H1 (cell line): ENCODE results near the gene CADM2. TPM values are rescaled to one million over a fixed set of nuclear protein-coding genes. Genes with fewer than 3 reads are reported as not detected.

ENCODE experiments used
- CTCF ChIA-PET: fragments of 300-600 bp; sonication (Branson Sonifier 250); formaldehyde crosslinking; loops from one replicate; lab custom pipeline; 2021; ENCODE audit not compliant: partially characterized antibody; lab: Charles Lee
- POLR2A ChIA-PET: fragments of 300-600 bp; sonication (Branson Sonifier 250); formaldehyde crosslinking; loops from one replicate; lab custom pipeline; 2021; ENCODE audit warnings: inconsistent platforms; ENCODE audit not compliant: partially characterized antibody; lab: Charles Lee
- DNase-seq, 2 experiments: peaks; one replicate each; pipeline versions ENCODE4 v3.0.0 to v3.0.0-alpha.2; 2010 to 2022; ENCODE audit warnings: low spot score in 2 of 2, low read depth in 1 of 2, mixed read lengths in 1 of 2
- FAIRE-seq: peaks from 2 replicates; lab custom pipeline; 2011; peaks lifted over from hg19 to GRCh38; lab: Jason Lieb, UNC
- H2AFZ ChIP-seq: 2 replicates; pipeline ENCODE4 v1.8.1; 2012; ENCODE audit warnings: low read length, inconsistent platforms
- H2AK5ac ChIP-seq: 2 replicates; pipeline ENCODE4 v1.6.1; 2013; ENCODE audit warnings: low read depth, low read length
- H2BK120ac ChIP-seq: replicated peaks from 2 replicates; pipeline ENCODE3; 2013; ENCODE audit warnings: low read depth, low read length, inconsistent platforms
- H2BK12ac ChIP-seq: 2 replicates; pipeline ENCODE4 v1.6.1; 2013; ENCODE audit warnings: low read depth, low read length
- H2BK15ac ChIP-seq: 2 replicates; pipeline ENCODE4 v1.6.1; 2013; ENCODE audit warnings: low read length
- H2BK20ac ChIP-seq: 2 replicates; pipeline ENCODE4 v1.6.1; 2013; ENCODE audit warnings: low read length
- H2BK5ac ChIP-seq: 2 replicates; pipeline ENCODE4 v1.6.1; 2013; ENCODE audit warnings: low read depth, low read length
- H3K14ac ChIP-seq: 2 replicates; pipeline ENCODE4 v1.6.1; 2013; ENCODE audit warnings: inconsistent platforms; ENCODE audit not compliant: insufficient read length
- H3K18ac ChIP-seq: 2 replicates; pipeline ENCODE4 v1.6.1; 2013; ENCODE audit warnings: low read length; ENCODE audit errors: extremely low read depth
- H3K23ac ChIP-seq: 2 replicates; pipeline ENCODE4 v1.6.1; 2013; ENCODE audit warnings: inconsistent platforms; ENCODE audit not compliant: insufficient read length
- H3K23me2 ChIP-seq: 2 replicates; pipeline ENCODE4 v1.6.1; 2013; ENCODE audit warnings: low read depth, low read length
- H3K27ac ChIP-seq: 2 replicates; pipeline ENCODE4 v1.6.1; 2011; ENCODE audit warnings: low read depth, low read length, inconsistent platforms
- H3K27me3 ChIP-seq, 4 experiments: replicated peaks in 1 of 4; 1 replicate in 1 of 4; 2 replicates in 3 of 4; pipeline versions ENCODE4 v1.6.1 to v1.8.1; 2011 to 2013; ENCODE audit warnings: low read length in 3 of 4, mild to moderate bottlenecking in 3 of 4, inconsistent platforms in 2 of 4, mixed read lengths in 2 of 4, moderate library complexity in 1 of 4; ENCODE audit not compliant: control insufficient read depth in 3 of 4, insufficient read depth in 3 of 4; ENCODE audit errors: extremely low read depth in 1 of 4
- H3K36me3 ChIP-seq, 4 experiments: 2 replicates each; pipeline versions ENCODE4 v1.6.1 to v1.8.1; 2011 to 2013; ENCODE audit warnings: mild to moderate bottlenecking in 4 of 4, low read length in 3 of 4, moderate library complexity in 2 of 4, control low read depth in 1 of 4, inconsistent platforms in 1 of 4; ENCODE audit not compliant: insufficient read depth in 4 of 4, control insufficient read depth in 2 of 4
- H3K4ac ChIP-seq: replicated peaks from 2 replicates; pipeline ENCODE3; 2013; ENCODE audit warnings: low read length, low read depth, mixed read lengths, inconsistent platforms; ENCODE audit not compliant: insufficient read length
- H3K4me1 ChIP-seq, 4 experiments: replicated peaks in 1 of 4; 1 replicate in 1 of 4; 2 replicates in 3 of 4; pipeline versions ENCODE4 v1.6.1 to v1.8.1; 2011 to 2013; ENCODE audit warnings: low read length in 3 of 4, inconsistent platforms in 2 of 4, mixed read lengths in 1 of 4; ENCODE audit not compliant: insufficient read depth in 4 of 4, control insufficient read depth in 3 of 4
- H3K4me2 ChIP-seq, 2 experiments: 2 replicates each; pipeline versions ENCODE4 v1.6.1 to v1.8.1; 2011 to 2013; ENCODE audit warnings: low read depth in 2 of 2, low read length in 2 of 2, control low read depth in 1 of 2, inconsistent platforms in 1 of 2, mild to moderate bottlenecking in 1 of 2; ENCODE audit not compliant: insufficient read depth in 1 of 2
- H3K4me3 ChIP-seq, 4 experiments: fragments of 200-600, 300-600 bp in 1 of 4; sonication (generic), shearing (Covaris generic), sonication (Bioruptor Twin) in 1 of 4; 2 replicates each; pipeline versions ENCODE4 v1.5.1 to v1.8.1; 2011 to 2016; ENCODE audit warnings: low read length in 4 of 4, low read depth in 3 of 4, control low read depth in 2 of 4, inconsistent platforms in 2 of 4, mild to moderate bottlenecking in 2 of 4, mixed read lengths in 1 of 4, moderate library complexity in 1 of 4; ENCODE audit not compliant: insufficient read depth in 2 of 4; ENCODE audit errors: extremely low read depth in 1 of 4
- H3K56ac ChIP-seq: replicated peaks from 2 replicates; pipeline ENCODE3; 2013; ENCODE audit warnings: low read depth, mild to moderate bottlenecking, mixed read lengths, low read length, inconsistent platforms; ENCODE audit not compliant: insufficient read length
- H3K79me1 ChIP-seq: 2 replicates; pipeline ENCODE4 v1.6.1; 2013; ENCODE audit warnings: low read depth, low read length, control low read depth
- H3K79me2 ChIP-seq, 2 experiments: 2 replicates each; pipeline versions ENCODE4 v1.6.1 to v1.8.1; 2012 to 2013; ENCODE audit warnings: low read length in 2 of 2, mild to moderate bottlenecking in 2 of 2, inconsistent platforms in 1 of 2; ENCODE audit not compliant: insufficient read depth in 2 of 2, control insufficient read depth in 1 of 2
- H3K9ac ChIP-seq, 4 experiments: replicated peaks in 1 of 4; 1 replicate in 1 of 4; 2 replicates in 3 of 4; pipeline versions ENCODE4 v1.6.1 to v1.8.1; 2011 to 2013; ENCODE audit warnings: low read depth in 3 of 4, low read length in 3 of 4, control low read depth in 2 of 4, mild to moderate bottlenecking in 2 of 4, moderate library complexity in 2 of 4, inconsistent platforms in 1 of 4; ENCODE audit errors: extremely low read depth in 1 of 4
- H3K9me3 ChIP-seq, 2 experiments: 2 replicates each; pipeline versions ENCODE4 v1.6.1 to v1.8.1; 2012 to 2013; ENCODE audit warnings: mild to moderate bottlenecking in 2 of 2, moderate library complexity in 2 of 2, control low read depth in 1 of 2, inconsistent platforms in 1 of 2, low read depth in 1 of 2, low read length in 1 of 2, mixed read lengths in 1 of 2; ENCODE audit not compliant: insufficient read depth in 2 of 2
- H4K20me1 ChIP-seq, 2 experiments: replicated peaks in 1 of 2; 2 replicates each; pipeline versions ENCODE3 to v1.8.1; 2011 to 2013; ENCODE audit warnings: inconsistent platforms in 2 of 2, low read length in 2 of 2, mild to moderate bottlenecking in 1 of 2; ENCODE audit not compliant: insufficient read depth in 2 of 2, control insufficient read depth in 1 of 2
- H4K5ac ChIP-seq: 2 replicates; pipeline ENCODE4 v1.6.1; 2013; ENCODE audit warnings: low read length, low read depth, mixed read lengths, inconsistent platforms; ENCODE audit not compliant: insufficient read length
- H4K8ac ChIP-seq: 2 replicates; pipeline ENCODE4 v1.8.0; 2013; ENCODE audit warnings: mild to moderate bottlenecking, moderate library complexity, low read length, inconsistent platforms; ENCODE audit not compliant: insufficient read depth; ENCODE audit errors: extremely low read depth
- H4K91ac ChIP-seq: replicated peaks from 2 replicates; pipeline ENCODE3; 2013; ENCODE audit warnings: low read length, mixed read lengths, inconsistent platforms; ENCODE audit not compliant: insufficient read length
- EGR1 ChIP-seq: IDR thresholded peaks from 2 replicates; pipeline ENCODE4 v1.6.1; 2011; ENCODE audit warnings: low read depth, low read length, borderline replicate concordance
- EZH2 ChIP-seq: fragments of 200-600 bp; sonication (generic); IDR thresholded peaks from 2 replicates; pipeline ENCODE4 v1.7.1; 2012; ENCODE audit warnings: low read depth, mild to moderate bottlenecking, moderate library complexity, low read length, inconsistent platforms; ENCODE audit not compliant: severe bottlenecking
- KDM1A ChIP-seq: fragments of 200-600, 300-600 bp; sonication (generic); IDR thresholded peaks from 2 replicates; pipeline ENCODE4 v1.7.1; 2016; ENCODE audit warnings: mild to moderate bottlenecking, low read length, borderline replicate concordance
- NANOG ChIP-seq: IDR thresholded peaks from 2 replicates; pipeline ENCODE4 v1.6.1; 2011; ENCODE audit warnings: low read length, low read depth, mild to moderate bottlenecking, inconsistent platforms; ENCODE audit not compliant: insufficient read depth, poor library complexity, severe bottlenecking
- POU5F1 ChIP-seq: IDR thresholded peaks from 2 replicates; pipeline ENCODE4 v1.6.1; 2011; ENCODE audit warnings: low read depth, mild to moderate bottlenecking, low read length, moderate library complexity
- TAF1 ChIP-seq: IDR thresholded peaks from 2 replicates; pipeline ENCODE4 v1.6.1; 2011; ENCODE audit warnings: mild to moderate bottlenecking, low read depth, low read length
- TBP ChIP-seq: IDR thresholded peaks from 2 replicates; pipeline ENCODE4 v1.6.1; 2011; ENCODE audit warnings: low read depth, low read length, improper control_type of control experiment
- WGBS, 2 experiments: shearing (Covaris generic) in 1 of 2; methylation state at CpG; one replicate each; pipeline versions ENCODE4 v1.1.6 to v1.1.7; 2013 to 2015; ENCODE audit warnings: low lambda C conversion rate in 2 of 2, mixed read lengths in 2 of 2, inconsistent platforms in 1 of 2, low coverage in 1 of 2, missing lambda C conversion rate in 1 of 2; ENCODE audit not compliant: insufficient replicate concordance in 2 of 2, insufficient coverage in 1 of 2, insufficient read length in 1 of 2; ENCODE audit errors: extremely low coverage in 1 of 2, missing lambda C conversion rate in 1 of 2; 5-methylcytosine and 5-hydroxymethylcytosine counted together
- polyA plus RNA-seq, 7 experiments: library from polyadenylated mRNA; depleted of rRNA in 3 of 7; stranded (reverse) in 5 of 7; unstranded in 2 of 7; fragments of >200 nt in 5 of 7; fragments of 200-250 nt in 2 of 7; gene quantifications; 1 replicate in 5 of 7; 2 replicates in 1 of 7; 4 replicates in 1 of 7; pipeline versions ENCODE4 v1.2.1 to v1.2.3, GENCODE V29; 2011 to 2013; ENCODE audit warnings: missing spikeins in 2 of 7, mixed read lengths in 2 of 7
- total RNA-seq: library from RNA; stranded (reverse); fragmentation: NEBNext Ultra II Directional; extraction: Animal tissue kit (Norgen Biotek cat#: 25700); gene quantifications from 2 replicates; pipeline ENCODE4 v1.2.1, GENCODE V29; 2021

Gene CADM2
- total and polyA plus RNA-seq, 2 of the 8 experiments (the other 6 are each of a cell fraction or from before 2014, with no cell fraction given) = 14.9 to 20.9 TPM

GRCh38 chr3:85050821-85051220 lies 92.0 kb downstream of the CADM2 start:
- H3K14ac ChIP-seq = no peak overlapping the region
- H3K4me3 ChIP-seq = no peak overlapping the region
- TF ChIP-seq TBP (no peak), NANOG (no peak), POU5F1 (no peak), EZH2 (no peak), EGR1 (no peak), KDM1A (no peak), TAF1 (no peak)
- peaks cover 0 to 4% (median 0%) of the 10 kb centered on the region in 4 experiments; a peak in 1 of 7 replicates for H3K4me1 ChIP-seq
- no peaks in the 10 kb centered on the region for H3K36me3 ChIP-seq
- H3K23ac ChIP-seq = no peak overlapping the region
- no peak overlapping the region for H3K4ac ChIP-seq
- ChIA-PET CTCF (no interaction called here), POLR2A (no interaction called here)
- H2BK120ac ChIP-seq = no peak overlapping the region
- no peak overlapping the region for H2AFZ ChIP-seq
- H3K18ac ChIP-seq = no peak overlapping the region
- no peak overlapping the region for H3K56ac ChIP-seq
- no peaks in the 10 kb centered on the region for H3K79me2 ChIP-seq
- H3K27ac ChIP-seq = no peak overlapping the region
- no peak overlapping the region for H2BK20ac ChIP-seq
- no peaks in the 10 kb centered on the region for H3K27me3 ChIP-seq
- H2AK5ac ChIP-seq = no peak overlapping the region
- no peaks in the 10 kb centered on the region for H4K20me1 ChIP-seq
- H2BK15ac ChIP-seq = no peak overlapping the region
- H3K4me2 ChIP-seq = no peak overlapping the region
- H3K9me3 ChIP-seq = no peaks in the 10 kb centered on the region
- H2BK12ac ChIP-seq = no peak overlapping the region
- no peaks in the 10 kb centered on the region for H3K79me1 ChIP-seq
- 86% methylated on average over 4 of the region's 4 CpGs; no CpG with 5 or more reads in 1 of the 2 experiments for WGBS, 2 experiments
- H2BK5ac ChIP-seq = no peak overlapping the region
- H4K91ac ChIP-seq = no peak overlapping the region
- H4K5ac ChIP-seq = no peak overlapping the region
- no peak for DNase-seq
- no peak overlapping the region for H3K9ac ChIP-seq
- H4K8ac ChIP-seq = no peak overlapping the region
- H3K23me2 ChIP-seq = no peaks in the 10 kb centered on the region
- no peak for FAIRE-seq
